Measurements from ENCODE around the gene LIMCH1. TPM values are rescaled to one million over a fixed set of nuclear protein-coding genes. Genes with fewer than 3 reads are reported as not detected.

The LIMCH1 gene
- total and polyA plus RNA-seq, 7 donors = 0.46 to 26.0 (median 6.7) TPM

- no peak for DNase-seq
- no peaks in the 10 kb centered on the region for H3K27me3 ChIP-seq
- 91 to 94% methylated on average over 1 of the region's 1 CpG for WGBS, 2 donors
- no peaks in the 10 kb centered on the region for H3K36me3 ChIP-seq
- no peaks in the 10 kb centered on the region for H3K9me3 ChIP-seq
- peaks cover 0 to 8% (median 0%) of the 10 kb centered on the region in 4 donors for H3K4me1 ChIP-seq
- no peak overlapping the region for H3K4me3 ChIP-seq
- TF ChIP-seq POLR2AphosphoS5 (IDR thresholded peaks at IDR 0.05) (no peak), EP300 (IDR thresholded peaks at IDR 0.05) (no peak), POLR2A (IDR thresholded peaks at IDR 0.05) (no peak)
- TF ChIP-seq, protein P1, sequence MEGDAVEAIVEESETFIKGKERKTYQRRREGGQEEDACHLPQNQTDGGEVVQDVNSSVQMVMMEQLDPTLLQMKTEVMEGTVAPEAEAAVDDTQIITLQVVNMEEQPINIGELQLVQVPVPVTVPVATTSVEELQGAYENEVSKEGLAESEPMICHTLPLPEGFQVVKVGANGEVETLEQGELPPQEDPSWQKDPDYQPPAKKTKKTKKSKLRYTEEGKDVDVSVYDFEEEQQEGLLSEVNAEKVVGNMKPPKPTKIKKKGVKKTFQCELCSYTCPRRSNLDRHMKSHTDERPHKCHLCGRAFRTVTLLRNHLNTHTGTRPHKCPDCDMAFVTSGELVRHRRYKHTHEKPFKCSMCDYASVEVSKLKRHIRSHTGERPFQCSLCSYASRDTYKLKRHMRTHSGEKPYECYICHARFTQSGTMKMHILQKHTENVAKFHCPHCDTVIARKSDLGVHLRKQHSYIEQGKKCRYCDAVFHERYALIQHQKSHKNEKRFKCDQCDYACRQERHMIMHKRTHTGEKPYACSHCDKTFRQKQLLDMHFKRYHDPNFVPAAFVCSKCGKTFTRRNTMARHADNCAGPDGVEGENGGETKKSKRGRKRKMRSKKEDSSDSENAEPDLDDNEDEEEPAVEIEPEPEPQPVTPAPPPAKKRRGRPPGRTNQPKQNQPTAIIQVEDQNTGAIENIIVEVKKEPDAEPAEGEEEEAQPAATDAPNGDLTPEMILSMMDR (IDR thresholded peaks at IDR 0.05) = no peak
- H3K27ac ChIP-seq = no peak overlapping the region
- intact Hi-C loops (cut with DNase I) = no loop called here
These were observed 27.8 kb upstream of the LIMCH1 start for GRCh38 chr4:41510179-41510578.

DNA sequence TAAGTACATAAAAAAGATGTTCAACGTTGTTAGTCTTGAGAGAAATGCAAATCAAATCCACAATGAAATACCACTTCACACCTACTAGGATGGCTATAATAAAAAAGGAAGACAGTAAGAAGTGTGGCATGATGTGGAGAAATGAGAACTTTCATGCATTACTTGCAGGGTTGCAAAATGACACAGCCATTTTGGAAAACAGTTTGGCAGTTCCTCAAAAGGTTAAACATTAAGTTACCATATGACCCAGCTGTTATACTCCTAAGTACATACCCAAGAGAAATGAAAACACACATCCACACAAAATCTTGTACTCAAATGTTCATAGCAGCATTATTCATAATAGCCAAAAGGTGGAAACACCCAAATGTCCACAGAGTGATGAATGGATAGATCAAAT lies 25.8 kb upstream of the LIMCH1 start:
- no peaks in the 10 kb centered on the region for H3K9me3 ChIP-seq
- H3K4me1 ChIP-seq = peaks cover 0 to 8% (median 0%) of the 10 kb centered on the region in 4 donors
- intact Hi-C loops (cut with DNase I) = no loop called here
- H3K27me3 ChIP-seq = no peaks in the 10 kb centered on the region
- no peaks in the 10 kb centered on the region for H3K36me3 ChIP-seq
- WGBS, 2 donors = 82 to 84% methylated on average over 1 of the region's 1 CpG
- no peak for DNase-seq
- no peak overlapping the region for H3K4me3 ChIP-seq
- TF ChIP-seq POLR2AphosphoS5 (IDR thresholded peaks at IDR 0.05) (no peak), POLR2A (IDR thresholded peaks at IDR 0.05) (no peak), EP300 (IDR thresholded peaks at IDR 0.05) (no peak)
- TF ChIP-seq, protein P1 (IDR thresholded peaks at IDR 0.05) = no peak
- H3K27ac ChIP-seq = no peak overlapping the region

DNA sequence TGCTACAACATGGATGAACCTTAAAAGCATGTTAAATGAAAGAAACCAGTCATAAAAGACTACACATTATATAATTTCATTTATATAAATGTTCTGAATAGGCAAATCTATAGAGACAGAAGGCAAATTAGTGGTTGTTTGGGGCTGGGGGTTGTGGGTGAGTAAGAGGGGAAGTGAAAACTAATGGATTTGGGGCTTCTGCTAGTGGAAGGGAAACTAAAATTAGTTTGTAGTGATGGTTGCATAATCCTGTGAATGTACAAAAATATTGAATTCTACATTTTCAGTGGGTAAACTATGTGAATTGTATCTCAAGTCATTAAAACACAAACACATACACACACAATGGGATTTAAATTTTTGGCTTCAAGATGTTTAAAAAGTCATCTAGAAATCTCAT lies 25.4 kb upstream of the LIMCH1 start:
- intact Hi-C loops (cut with DNase I) = no loop called here
- Histone ChIP-seq H3K9me3 (no peaks in the 10 kb centered on the region), H3K4me1 (peaks cover 0 to 8% (median 0%) of the 10 kb centered on the region in 4 donors)

DNA sequence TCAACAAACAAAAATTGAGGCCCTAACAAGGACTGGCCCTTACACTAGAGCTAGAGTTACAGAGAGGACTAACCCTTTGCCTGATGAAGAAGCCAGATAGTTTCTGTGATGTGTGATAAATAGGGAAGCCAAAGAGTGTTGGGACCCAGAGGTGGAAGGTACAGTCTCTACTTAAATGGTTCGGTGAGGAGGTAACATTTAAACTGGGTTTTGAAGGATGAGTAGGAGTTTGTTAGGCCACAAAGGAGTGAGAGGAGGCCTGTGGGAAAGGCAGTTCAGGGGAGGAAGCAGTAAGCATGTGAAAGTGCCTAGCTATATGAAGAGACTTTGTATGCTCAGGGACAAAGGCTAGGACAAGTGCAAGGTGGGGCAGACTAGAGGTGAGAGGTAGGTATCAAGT lies 23.8 kb upstream of the LIMCH1 start:
- H3K4me3 ChIP-seq = no peak overlapping the region
- H3K4me1 ChIP-seq = peaks cover 0 to 8% (median 0%) of the 10 kb centered on the region in 4 donors
- H3K36me3 ChIP-seq = no peaks in the 10 kb centered on the region
- intact Hi-C loops (cut with DNase I) = no loop called here
- no peak for DNase-seq
- H3K27ac ChIP-seq = no peak overlapping the region
- WGBS, 2 donors = 93 to 100% methylated on average over 1 of the region's 1 CpG
- H3K27me3 ChIP-seq = no peaks in the 10 kb centered on the region
- H3K9me3 ChIP-seq = no peaks in the 10 kb centered on the region
- TF ChIP-seq, protein P1 (IDR thresholded peaks at IDR 0.05) = no peak
- TF ChIP-seq POLR2A (IDR thresholded peaks at IDR 0.05) (no peak), POLR2AphosphoS5 (IDR thresholded peaks at IDR 0.05) (no peak), EP300 (IDR thresholded peaks at IDR 0.05) (no peak)

More for the DNA sequence above, 25.4 kb upstream of the LIMCH1 start:
- TF ChIP-seq POLR2A (IDR thresholded peaks at IDR 0.05) (no peak), POLR2AphosphoS5 (IDR thresholded peaks at IDR 0.05) (no peak), EP300 (IDR thresholded peaks at IDR 0.05) (no peak)
- TF ChIP-seq, protein P1 (IDR thresholded peaks at IDR 0.05) = no peak
- DNase-seq = no peak
- H3K27me3 ChIP-seq = no peaks in the 10 kb centered on the region
- no peak overlapping the region for H3K27ac ChIP-seq
- H3K4me3 ChIP-seq = no peak overlapping the region
- no peaks in the 10 kb centered on the region for H3K36me3 ChIP-seq
